Activated CD4-positive, alpha-beta T cell treated with anti-CD3 and anti-CD28 coated beads for 4 hours (primary cell): ENCODE measurements around the gene KPNA6.
"Not testable (repeated sequence)": the region's sequence is repeated elsewhere in the genome, so short reads cannot be mapped to it uniquely, and the experiment has no call there.

Source experiments
- DNase-seq, 2 donors: peaks; one replicate each; pipeline ENCODE4 v3.0.0-alpha.2; 2020

KPNA6 gene

GRCh38 chr1:32100807-32101708, 6.8 kb upstream of the KPNA6 start:
- DNase-seq, result no peak

- no peak for DNase-seq
Measured at GRCh38 chr1:32104127-32104526, 3.7 kb upstream of the KPNA6 start.

- DNase-seq, result no peak
Measured at GRCh38 chr1:32105338-32105737, 2.5 kb upstream of the KPNA6 start.

- no peak for DNase-seq
Measured at GRCh38 chr1:32106663-32107275, 1.1 kb upstream of the KPNA6 start.

GRCh38 chr1:32111040-32111623, 3.3 kb downstream of the KPNA6 start:
- no peak for DNase-seq

- no peak for DNase-seq
Measured at GRCh38 chr1:32111789-32112188, 3.9 kb downstream of the KPNA6 start.

- no peak for DNase-seq
Measured at GRCh38 chr1:32112806-32113375, 5.0 kb downstream of the KPNA6 start.

GRCh38 chr1:32113436-32113835, 5.6 kb downstream of the KPNA6 start:
- DNase-seq, result not testable (repeated sequence)

- no peak for DNase-seq
Measured at GRCh38 chr1:32114420-32114819, 6.6 kb downstream of the KPNA6 start.

- no peak for DNase-seq
Measured at GRCh38 chr1:32115496-32115895, 7.6 kb downstream of the KPNA6 start.

GRCh38 chr1:32116531-32116930, 8.7 kb downstream of the KPNA6 start:
- DNase-seq, result no peak

- no peak for DNase-seq
Measured at GRCh38 chr1:32122151-32122550, 14.3 kb downstream of the KPNA6 start.

- DNase-seq, result not testable (repeated sequence)
Measured at GRCh38 chr1:32123361-32123760, 15.5 kb downstream of the KPNA6 start.

- DNase-seq, result no peak
Measured at GRCh38 chr1:32125313-32125712, 17.5 kb downstream of the KPNA6 start.

GRCh38 chr1:32126770-32127169, 18.9 kb downstream of the KPNA6 start:
- DNase-seq, result no peak

GRCh38 chr1:32127409-32128198, 19.7 kb downstream of the KPNA6 start:
- no peak for DNase-seq

GRCh38 chr1:32128479-32128878, 20.6 kb downstream of the KPNA6 start:
- no peak for DNase-seq

- DNase-seq, result no peak
Measured at GRCh38 chr1:32128964-32129363, 21.1 kb downstream of the KPNA6 start.

GRCh38 chr1:32133950-32134280, 26.1 kb downstream of the KPNA6 start:
- not testable (repeated sequence) for DNase-seq

- DNase-seq, result no peak
Measured at GRCh38 chr1:32137111-32137510, 29.3 kb downstream of the KPNA6 start.

GRCh38 chr1:32138965-32139364, 31.1 kb downstream of the KPNA6 start:
- DNase-seq, result no peak

GRCh38 chr1:32142446-32143301, 34.8 kb downstream of the KPNA6 start:
- no peak for DNase-seq
